Sigmoid colon (tissue), 4 donors: ENCODE results near the gene NCF4.

ENCODE experiments used
- CTCF ChIP-seq, 4 experiments: fragments of 450-650 bp in 3 of 4; fragments of 200-600 bp in 1 of 4; IDR thresholded peaks; one replicate each; pipeline ENCODE4 v1.5.1; 2016 to 2019; ENCODE audit warnings: antibody characterized with exemption in 4 of 4, mild to moderate bottlenecking in 3 of 4, moderate library complexity in 2 of 4
- EP300 ChIP-seq, 4 donors: sonication (generic); formaldehyde crosslinking; IDR thresholded peaks; one replicate each; pipeline ENCODE4 v1.6.1; 2017; ENCODE audit warnings: antibody characterized with exemption in 4 of 4
- POLR2A ChIP-seq, 2 donors: fragments of 450-650 bp; IDR thresholded peaks; one replicate each; pipeline ENCODE4 v1.6.1; 2016; ENCODE audit warnings: antibody characterized with exemption in 2 of 2, mild to moderate bottlenecking in 2 of 2, moderate library complexity in 2 of 2
- POLR2AphosphoS5 ChIP-seq, 4 donors: sonication (generic); formaldehyde crosslinking; IDR thresholded peaks; one replicate each; pipeline ENCODE4 v1.6.1; 2017; ENCODE audit warnings: antibody characterized with exemption in 4 of 4

- TF ChIP-seq CTCF (IDR thresholded peaks at IDR 0.05): no peak
- TF ChIP-seq POLR2A (IDR thresholded peaks at IDR 0.05): no peak
- no peak for TF ChIP-seq EP300 (IDR thresholded peaks at IDR 0.05)
- TF ChIP-seq POLR2AphosphoS5 (IDR thresholded peaks at IDR 0.05): no peak
Measured at GRCh38 chr22:36874309-36874696, 13.5 kb downstream of the NCF4 start.
